IPS-18a (cell line): ENCODE measurements around the gene CIITA.
A peak's percentile ranks its signal among the peaks of the same experiment; 100 is the strongest.

Source experiments
- H3K27ac ChIP-seq: one replicate; pipeline ENCODE4 v1.5.1; 2013; ENCODE audit warnings: low read length
- H3K27me3 ChIP-seq: one replicate; pipeline ENCODE4 v1.6.1; 2013; ENCODE audit warnings: mild to moderate bottlenecking, low read length; ENCODE audit not compliant: control insufficient read depth, insufficient read depth
- H3K36me3 ChIP-seq: one replicate; pipeline ENCODE4 v1.6.1; 2013; ENCODE audit warnings: low read depth, low read length; ENCODE audit not compliant: control insufficient read depth
- H3K4me1 ChIP-seq: one replicate; pipeline ENCODE4 v1.6.1; 2013; ENCODE audit warnings: low read depth, low read length; ENCODE audit not compliant: control insufficient read depth
- H3K4me3 ChIP-seq: one replicate; pipeline ENCODE4 v1.5.1; 2013; ENCODE audit warnings: low read length
- H3K9ac ChIP-seq: one replicate; pipeline ENCODE4 v1.6.1; 2013; ENCODE audit warnings: mild to moderate bottlenecking, low read length, moderate library complexity
- H3K9me3 ChIP-seq: one replicate; pipeline ENCODE4 v1.6.1; 2013; ENCODE audit warnings: low read depth, low read length; ENCODE audit not compliant: control insufficient read depth

Gene CIITA

GRCh38 chr16:10943064-10943353 is 66.0 kb downstream of the CIITA start:
- Histone ChIP-seq H3K27ac (no peak overlapping the region), H3K27me3 (peaks cover 4% of the 10 kb centered on the region), H3K4me1 (peaks cover 30% of the 10 kb centered on the region), H3K36me3 (no peaks in the 10 kb centered on the region), H3K4me3 (peak overlapping the region; percentile 76), H3K9ac (no peak overlapping the region), H3K9me3 (no peaks in the 10 kb centered on the region)

- no peaks in the 10 kb centered on the region for H3K9me3 ChIP-seq
- peak within 1 kb of the TSS; percentile 75 for H3K4me3 ChIP-seq
- peaks cover 4% of the 10 kb centered on the region for H3K27me3 ChIP-seq
- H3K27ac ChIP-seq = no peak within 1 kb of the TSS
- H3K36me3 ChIP-seq = no peaks in the 10 kb centered on the region
- peak within 1 kb of the TSS; percentile 29 for H3K9ac ChIP-seq
- H3K4me1 ChIP-seq = peaks cover 37% of the 10 kb centered on the region
Observed at GRCh38 chr16:10944249-10945064, 67.5 kb downstream of the CIITA start, which contains the start of gene CLEC16A. Gene CLEC16A (plus strand): TSS chr16:10944564. CDS start chr16:10944718, 154 bp downstream.

GRCh38 chr16:10945065-10945787 is 68.2 kb downstream of the CIITA start:
- Histone ChIP-seq H3K4me3 (peak overlapping the region; percentile 75), H3K9me3 (no peaks in the 10 kb centered on the region), H3K27ac (no peak overlapping the region), H3K4me1 (peaks cover 40% of the 10 kb centered on the region), H3K36me3 (no peaks in the 10 kb centered on the region), H3K27me3 (peaks cover 4% of the 10 kb centered on the region), H3K9ac (peak overlapping the region; percentile 29)

- Histone ChIP-seq H3K27ac (no peak overlapping the region), H3K36me3 (no peaks in the 10 kb centered on the region), H3K9me3 (no peaks in the 10 kb centered on the region), H3K27me3 (peaks cover 1% of the 10 kb centered on the region), H3K4me1 (peaks cover 40% of the 10 kb centered on the region), H3K4me3 (peak overlapping the region; percentile 26), H3K9ac (no peak overlapping the region)
Observed at GRCh38 chr16:10946308-10946707, 69.3 kb downstream of the CIITA start.

- Histone ChIP-seq H3K27me3 (no peaks in the 10 kb centered on the region), H3K9me3 (no peaks in the 10 kb centered on the region), H3K4me3 (no peak overlapping the region), H3K27ac (no peak overlapping the region), H3K9ac (no peak overlapping the region), H3K36me3 (no peaks in the 10 kb centered on the region), H3K4me1 (peaks cover 40% of the 10 kb centered on the region)
Observed at GRCh38 chr16:10947211-10947787, 70.3 kb downstream of the CIITA start.

- H3K36me3 ChIP-seq = no peaks in the 10 kb centered on the region
- no peak overlapping the region for H3K27ac ChIP-seq
- H3K4me1 ChIP-seq = peaks cover 40% of the 10 kb centered on the region
- no peak overlapping the region for H3K9ac ChIP-seq
- H3K4me3 ChIP-seq = no peak overlapping the region
- H3K27me3 ChIP-seq = no peaks in the 10 kb centered on the region
- no peaks in the 10 kb centered on the region for H3K9me3 ChIP-seq
Observed at GRCh38 chr16:10949424-10949970, 72.5 kb downstream of the CIITA start.

GRCh38 chr16:10950393-10950792 is 73.4 kb downstream of the CIITA start:
- Histone ChIP-seq H3K9ac (no peak overlapping the region), H3K27ac (no peak overlapping the region), H3K4me1 (peaks cover 38% of the 10 kb centered on the region), H3K9me3 (no peaks in the 10 kb centered on the region), H3K27me3 (no peaks in the 10 kb centered on the region), H3K4me3 (no peak overlapping the region), H3K36me3 (no peaks in the 10 kb centered on the region)

GRCh38 chr16:10951026-10951425 is 74.0 kb downstream of the CIITA start:
- peaks cover 35% of the 10 kb centered on the region for H3K4me1 ChIP-seq

GRCh38 chr16:10954903-10955302 is 77.9 kb downstream of the CIITA start:
- no peaks in the 10 kb centered on the region for H3K36me3 ChIP-seq
- no peak overlapping the region for H3K27ac ChIP-seq
- H3K27me3 ChIP-seq = no peaks in the 10 kb centered on the region
- peaks cover 9% of the 10 kb centered on the region for H3K4me1 ChIP-seq
- H3K9me3 ChIP-seq = no peaks in the 10 kb centered on the region
- no peak overlapping the region for H3K4me3 ChIP-seq
- no peak overlapping the region for H3K9ac ChIP-seq

More at GRCh38 chr16:10951026-10951425, 74.0 kb downstream of the CIITA start:
- Histone ChIP-seq H3K27ac (no peak overlapping the region), H3K9ac (no peak overlapping the region), H3K27me3 (no peaks in the 10 kb centered on the region), H3K4me3 (no peak overlapping the region), H3K9me3 (no peaks in the 10 kb centered on the region), H3K36me3 (no peaks in the 10 kb centered on the region)

- Histone ChIP-seq H3K4me1 (no peaks in the 10 kb centered on the region), H3K4me3 (no peak overlapping the region), H3K36me3 (no peaks in the 10 kb centered on the region), H3K9me3 (no peaks in the 10 kb centered on the region), H3K27ac (no peak overlapping the region), H3K9ac (no peak overlapping the region), H3K27me3 (no peaks in the 10 kb centered on the region)
Observed at GRCh38 chr16:10957771-10958482, 80.9 kb downstream of the CIITA start.

- Histone ChIP-seq H3K9me3 (no peaks in the 10 kb centered on the region), H3K4me1 (no peaks in the 10 kb centered on the region), H3K4me3 (no peak overlapping the region), H3K9ac (no peak overlapping the region), H3K27ac (no peak overlapping the region), H3K27me3 (no peaks in the 10 kb centered on the region), H3K36me3 (no peaks in the 10 kb centered on the region)
Observed at GRCh38 chr16:10959161-10959560, 82.2 kb downstream of the CIITA start.
